H1 (cell line): ENCODE results near the gene PCBP1. TPM values are rescaled to one million over a fixed set of nuclear protein-coding genes. Genes with fewer than 3 reads are reported as not detected.

Experiments used
- BCL11A ChIP-seq, 2 experiments: IDR thresholded peaks; one replicate each; pipeline ENCODE4 v1.6.1; 2011; ENCODE audit warnings: low read depth in 2 of 2, low read length in 2 of 2, mild to moderate bottlenecking in 2 of 2
- KDM4A ChIP-seq: IDR thresholded peaks from one replicate; pipeline ENCODE4 v1.7.1; 2012; ENCODE audit warnings: low read depth, mild to moderate bottlenecking, moderate library complexity, low read length, inconsistent platforms; ENCODE audit not compliant: severe bottlenecking
- MAX ChIP-seq: IDR thresholded peaks from 2 replicates; pipeline ENCODE4 v1.6.1; 2012; ENCODE audit warnings: inconsistent platforms
- SIRT6 ChIP-seq: IDR thresholded peaks from one replicate; pipeline ENCODE4 v1.7.1; 2012; ENCODE audit warnings: low read length, inconsistent platforms
- polyA plus RNA-seq, 7 experiments: library from polyadenylated mRNA; depleted of rRNA in 3 of 7; stranded (reverse) in 5 of 7; unstranded in 2 of 7; fragments of >200 nt in 5 of 7; fragments of 200-250 nt in 2 of 7; gene quantifications; 1 replicate in 5 of 7; 2 replicates in 1 of 7; 4 replicates in 1 of 7; pipeline versions ENCODE4 v1.2.1 to v1.2.3, GENCODE V29; 2011 to 2013; ENCODE audit warnings: missing spikeins in 2 of 7, mixed read lengths in 2 of 7
- total RNA-seq: library from RNA; stranded (reverse); fragmentation: NEBNext Ultra II Directional; extraction: Animal tissue kit (Norgen Biotek cat#: 25700); gene quantifications from 2 replicates; pipeline ENCODE4 v1.2.1, GENCODE V29; 2021

The PCBP1 gene
- total and polyA plus RNA-seq, 2 of the 8 experiments (the other 6 are each of a cell fraction or from before 2014, with no cell fraction given), result 279 to 493 TPM

- no peak for TF ChIP-seq MAX
- TF ChIP-seq KDM4A, result no peak
- TF ChIP-seq SIRT6, result no peak
- no peak for TF ChIP-seq BCL11A (IDR thresholded peaks at IDR 0.05; ENCODE audit: low read depth in 2 of 2, low read length in 2 of 2)
Observed at GRCh38 chr2:70133127-70133452, 45.8 kb downstream of the PCBP1 start (continued).
